ENCODE measurements around the gene MTMR3. TPM values are rescaled to one million over a fixed set of nuclear protein-coding genes. Genes with fewer than 3 reads are reported as not detected.

Gene MTMR3
- total RNA-seq, result 17.2 and 41.7 TPM in 2 replicates

GRCh38 chr22:29883045-29883774 lies at the start of gene MTMR3:
MTMR3 (plus strand) TSS chr22:29883174; CDS start chr22:29971060, 87,886 bp downstream.

GRCh38 chr22:29837741-29838598 lies 45.0 kb upstream of the MTMR3 start, which contains the start of gene ASCC2:
ASCC2 (minus strand) TSS chr22:29838274; CDS start chr22:29832325, 5,949 bp downstream.

GRCh38 chr22:30079952-30080533 lies 197.1 kb downstream of the MTMR3 start, which contains the start of gene HORMAD2:
HORMAD2 (plus strand) TSS chr22:30080464; CDS start chr22:30093953, 13,489 bp downstream.

Other genes with a start within 250 kb of the MTMR3 start
- gene CABP7, start 163.2 kb upstream of the MTMR3 start, total RNA-seq, result 0.06 TPM in 1 of 2 replicates, not detected in the other
- gene ZMAT5, start 116.2 kb upstream of the MTMR3 start, total RNA-seq, result 13.3 and 13.6 TPM in 2 replicates
- 61.8 and 71.1 TPM in 2 replicates for gene UQCR10, start 115.8 kb upstream of the MTMR3 start, total RNA-seq
- 18.1 and 51.7 TPM in 2 replicates for gene ASCC2, start 44.9 kb upstream of the MTMR3 start, total RNA-seq
- gene HORMAD2, start 197.3 kb downstream of the MTMR3 start, total RNA-seq, result not detected in 2 replicates